Measurements from ENCODE around the gene BDNF.
"Not testable (repeated sequence)": the region's sequence is repeated elsewhere in the genome, so short reads cannot be mapped to it uniquely, and the experiment has no call there.

Gene BDNF

GRCh38 chr11:27665508-27666101 lies 34.6 kb downstream of the BDNF start:
- DNase-seq (ENCODE audit: low spot score) = not testable (repeated sequence)

DNA sequence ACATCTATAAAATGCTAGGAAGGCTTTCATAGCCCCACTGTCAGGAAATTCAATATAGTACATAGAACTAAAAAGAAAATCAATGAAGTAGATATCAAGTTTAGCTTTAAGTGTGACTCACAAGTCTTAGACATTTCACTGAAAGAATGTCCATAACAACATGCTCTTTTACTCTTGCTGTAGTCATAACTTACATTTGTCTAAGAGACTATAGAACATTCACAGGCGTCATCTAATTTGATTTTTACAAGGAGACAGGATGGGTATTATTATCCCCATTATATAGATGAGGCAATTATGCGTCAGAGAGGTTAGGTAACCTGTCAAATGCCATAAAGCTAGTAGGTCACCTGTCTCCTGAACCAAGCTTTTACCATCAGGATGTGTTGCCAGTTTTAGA lies 36.9 kb downstream of the BDNF start:
- no peak for DNase-seq (ENCODE audit: low spot score)

- DNase-seq (ENCODE audit: low spot score) = no peak
These were observed 40.1 kb downstream of the BDNF start for GRCh38 chr11:27660171-27660570.

DNA sequence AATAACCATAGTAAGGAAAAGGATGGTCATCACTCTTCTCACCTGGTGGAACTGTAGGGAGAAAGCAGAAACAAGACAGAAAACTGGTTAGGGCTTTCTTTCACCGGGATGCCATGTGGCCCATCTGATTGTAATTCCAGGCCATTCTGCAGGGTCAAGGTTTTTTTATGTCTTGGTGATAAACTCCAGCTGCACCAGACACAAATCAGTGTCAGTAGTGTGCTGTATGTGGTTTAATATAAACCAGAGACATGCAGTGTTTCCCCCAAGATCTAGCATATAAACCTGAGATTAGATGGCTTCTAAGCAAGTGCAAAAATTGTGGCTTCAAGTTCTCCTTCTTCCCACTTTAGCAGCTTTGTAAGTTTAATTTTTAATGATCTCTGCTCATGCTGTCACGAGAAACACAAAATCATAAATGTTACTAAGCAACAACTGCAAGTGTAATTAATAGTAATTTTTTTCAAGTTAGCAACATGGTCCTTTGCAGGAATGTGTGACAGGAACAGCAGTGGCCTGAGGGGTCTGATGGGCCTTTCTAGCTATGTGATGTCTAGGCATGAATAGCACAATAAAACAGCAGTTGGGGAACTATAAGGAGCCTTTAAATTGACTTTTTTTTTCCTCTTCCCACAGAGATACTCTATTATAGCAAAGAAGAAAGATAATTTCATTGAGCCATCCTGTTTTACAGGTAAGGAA lies 41.6 kb downstream of the BDNF start:
- no peak for DNase-seq (ENCODE audit: low spot score)

GRCh38 chr11:27656806-27657483 lies 43.3 kb downstream of the BDNF start:
- no peak for DNase-seq (ENCODE audit: low spot score)

DNA sequence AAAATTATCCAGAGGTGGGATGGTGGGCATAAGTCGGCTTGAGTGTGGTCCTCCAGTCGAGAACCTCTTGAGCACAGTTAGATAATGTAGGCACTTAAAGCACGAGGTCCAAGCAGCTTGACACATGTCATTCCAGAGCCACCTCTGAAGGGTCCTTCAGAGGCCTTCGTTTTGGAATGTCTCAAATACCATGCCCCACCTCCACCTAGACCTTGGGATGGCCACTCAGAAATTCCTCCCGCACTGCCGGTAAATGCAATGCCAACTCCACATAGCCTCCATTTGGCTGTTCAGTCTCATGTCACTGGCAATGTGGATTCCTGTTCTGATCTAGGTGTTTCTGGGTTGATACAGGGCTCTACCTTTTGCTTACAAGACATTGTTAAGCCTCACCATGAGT lies 43.9 kb downstream of the BDNF start:
- DNase-seq (ENCODE audit: low spot score) = no peak

- DNase-seq (ENCODE audit: low spot score) = no peak
These were observed 46.1 kb downstream of the BDNF start for GRCh38 chr11:27653990-27654758.

GRCh38 chr11:27651711-27652110 lies 48.5 kb downstream of the BDNF start:
- no peak for DNase-seq (ENCODE audit: low spot score)

DNA sequence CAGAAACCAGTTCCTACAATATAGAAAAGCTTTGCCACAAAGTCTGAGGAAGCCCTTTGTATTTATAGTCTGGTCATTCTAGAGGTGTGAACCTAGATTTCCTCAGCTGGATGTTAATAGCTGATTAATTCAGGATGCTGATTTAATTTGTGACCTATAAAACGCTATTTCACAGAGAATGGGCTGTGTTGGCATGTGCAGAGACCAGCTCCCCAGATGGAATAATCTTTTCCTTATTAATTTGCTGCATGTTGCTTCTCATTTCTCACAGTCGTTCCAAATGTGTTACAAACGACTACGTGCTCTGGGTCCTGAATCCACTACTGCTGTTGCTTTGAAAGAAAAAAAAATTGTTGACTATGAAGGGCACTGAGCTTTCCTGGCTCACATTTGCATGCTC lies 49.3 kb downstream of the BDNF start:
- no peak for DNase-seq (ENCODE audit: low spot score)

DNA sequence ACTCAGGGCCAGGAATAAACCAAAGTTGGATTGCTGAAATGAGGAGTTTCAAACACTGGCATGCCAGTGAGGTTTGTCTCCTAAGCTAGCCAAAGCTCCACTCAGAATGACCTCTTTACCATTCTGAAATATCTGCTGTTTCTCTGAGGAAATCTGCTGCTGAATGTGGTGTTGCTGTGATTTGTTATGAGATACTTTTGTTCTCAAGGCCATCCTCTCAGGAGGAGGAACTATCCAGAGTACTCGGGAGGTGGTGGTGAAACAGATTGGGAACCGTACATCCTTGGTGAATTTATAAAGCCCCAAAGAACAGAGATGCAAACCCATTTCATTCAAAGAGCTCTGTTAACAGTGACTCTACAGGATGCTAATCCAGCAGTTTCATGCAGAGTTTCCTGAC lies 50.5 kb downstream of the BDNF start:
- no peak for DNase-seq (ENCODE audit: low spot score)

DNA sequence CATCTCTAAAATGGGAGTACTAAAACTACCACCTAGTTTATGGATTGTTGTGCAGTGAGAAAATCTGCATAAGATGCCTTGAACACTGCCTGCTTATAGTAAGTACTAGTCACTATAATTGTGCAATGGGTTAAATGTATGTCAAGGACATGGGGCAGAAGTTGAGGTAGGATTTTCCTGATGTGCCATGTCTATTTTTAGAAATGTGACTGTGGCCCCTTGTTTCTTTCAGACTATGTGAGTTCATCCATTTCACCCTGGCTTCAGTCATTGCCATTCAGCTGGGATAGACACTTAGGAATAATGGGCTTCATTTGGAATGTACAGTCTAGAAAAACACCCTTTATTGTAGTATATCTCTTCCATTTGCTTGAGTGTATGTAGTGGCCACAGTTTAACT lies 51.4 kb downstream of the BDNF start:
- DNase-seq (ENCODE audit: low spot score) = no peak

GRCh38 chr11:27646051-27646818 lies 54.0 kb downstream of the BDNF start:
- DNase-seq (ENCODE audit: low spot score) = no peak

- DNase-seq (ENCODE audit: low spot score) = no peak
These were observed 57.3 kb downstream of the BDNF start for GRCh38 chr11:27642954-27643353.

- DNase-seq (ENCODE audit: low spot score) = no peak
These were observed 59.3 kb downstream of the BDNF start for GRCh38 chr11:27640954-27641353.

DNA sequence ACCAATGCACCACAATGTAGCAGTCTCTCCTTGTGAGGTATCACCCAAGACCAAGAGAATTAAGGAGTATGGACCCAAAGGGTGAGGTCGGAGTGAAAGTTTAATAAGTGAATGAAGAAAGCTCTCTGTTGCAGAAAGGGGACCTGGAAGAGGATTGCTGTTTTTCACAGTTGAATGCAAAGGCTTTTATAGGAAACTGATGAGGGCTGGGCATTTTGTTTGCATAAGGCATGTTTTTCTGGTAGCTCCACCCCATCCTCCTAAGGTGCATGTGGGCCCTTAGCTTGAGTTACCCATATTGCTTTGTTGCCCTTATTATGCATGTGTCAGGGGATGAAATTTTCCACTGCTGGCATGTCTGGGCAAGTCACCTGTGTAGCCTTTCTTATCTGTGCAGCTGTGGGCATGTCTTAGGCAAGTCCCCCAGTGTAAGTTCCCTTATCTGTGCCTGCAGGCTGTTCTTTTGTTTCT lies 64.7 kb downstream of the BDNF start:
- no peak for DNase-seq (ENCODE audit: low spot score)

DNA sequence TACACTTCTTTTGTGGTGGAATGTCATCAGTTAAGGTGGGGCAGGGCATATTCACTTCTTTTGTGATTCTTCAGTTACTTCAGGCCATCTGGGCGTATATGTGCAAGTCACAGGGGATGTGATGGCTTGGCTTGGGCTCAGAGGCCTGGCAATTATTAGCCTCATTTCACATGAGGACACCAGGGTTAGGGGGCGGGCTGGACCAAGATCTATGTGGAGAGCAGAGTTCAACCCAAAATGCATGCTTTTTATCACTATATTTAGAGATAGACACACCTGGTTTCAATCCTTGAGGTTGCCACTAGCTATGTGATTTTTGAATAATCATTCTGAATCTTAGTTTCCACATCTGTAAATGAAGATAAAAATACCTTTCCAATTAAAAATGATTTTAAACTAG lies 65.5 kb downstream of the BDNF start:
- DNase-seq (ENCODE audit: low spot score) = not testable (repeated sequence)

GRCh38 chr11:27634282-27634681 lies 66.0 kb downstream of the BDNF start:
- not testable (repeated sequence) for DNase-seq (ENCODE audit: low spot score)

DNA sequence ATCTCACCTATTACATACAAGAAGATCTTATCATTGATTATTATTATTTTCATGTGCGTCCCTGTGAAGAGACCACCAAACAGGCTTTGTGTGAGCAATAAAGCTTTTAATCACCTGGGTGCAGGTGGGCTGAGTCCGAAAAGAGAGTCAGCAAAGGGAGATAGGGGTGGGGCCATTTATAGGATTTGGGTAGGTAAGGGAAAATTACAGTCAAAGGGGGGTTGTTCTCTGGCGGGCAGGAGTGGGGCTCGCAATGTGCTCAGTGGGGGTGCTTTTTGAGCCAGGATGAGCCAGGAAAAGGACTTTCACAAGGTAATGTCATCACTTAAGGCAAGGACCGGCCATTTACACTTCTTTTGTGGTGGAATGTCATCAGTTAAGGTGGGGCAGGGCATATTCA lies 71.2 kb downstream of the BDNF start:
- not testable (repeated sequence) for DNase-seq (ENCODE audit: low spot score)

- no peak for DNase-seq (ENCODE audit: low spot score)
These were observed 72.3 kb downstream of the BDNF start for GRCh38 chr11:27627979-27628378.

DNA sequence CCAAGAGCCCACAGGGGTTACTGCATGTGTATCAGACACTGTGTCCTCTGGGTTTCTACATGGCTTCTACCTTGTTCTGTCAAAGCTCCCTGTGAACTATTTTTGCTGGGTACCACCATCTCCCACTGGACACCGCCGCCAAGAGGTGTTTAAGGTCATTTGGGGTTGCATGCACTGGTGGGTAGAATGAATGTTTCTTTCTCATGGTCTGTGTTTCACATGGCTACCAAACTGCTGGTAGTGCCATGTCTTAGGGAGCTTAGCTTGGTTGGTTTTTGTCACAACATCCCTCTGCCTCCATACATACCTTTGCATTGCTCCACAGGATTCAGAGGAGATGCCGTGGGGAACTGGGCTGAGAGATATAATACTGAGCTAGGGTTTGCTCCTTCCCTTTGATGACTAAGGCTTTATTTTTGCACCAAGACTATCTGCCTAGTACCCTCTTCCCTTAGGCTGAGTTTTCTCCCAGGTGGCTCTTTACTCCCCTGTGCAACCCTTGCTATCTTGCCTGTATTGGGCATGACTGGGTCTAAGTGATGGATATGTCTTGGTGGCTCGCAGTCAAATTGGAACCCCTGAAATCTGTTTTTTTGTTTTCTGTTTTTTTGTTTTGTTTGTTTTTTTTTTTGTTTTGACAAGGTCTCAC lies 73.2 kb downstream of the BDNF start:
- no peak for DNase-seq (ENCODE audit: low spot score)

GRCh38 chr11:27626269-27626937 lies 73.9 kb downstream of the BDNF start:
- DNase-seq (ENCODE audit: low spot score) = no peak
